ENCODE measurements around the gene AGMAT.

DNA sequence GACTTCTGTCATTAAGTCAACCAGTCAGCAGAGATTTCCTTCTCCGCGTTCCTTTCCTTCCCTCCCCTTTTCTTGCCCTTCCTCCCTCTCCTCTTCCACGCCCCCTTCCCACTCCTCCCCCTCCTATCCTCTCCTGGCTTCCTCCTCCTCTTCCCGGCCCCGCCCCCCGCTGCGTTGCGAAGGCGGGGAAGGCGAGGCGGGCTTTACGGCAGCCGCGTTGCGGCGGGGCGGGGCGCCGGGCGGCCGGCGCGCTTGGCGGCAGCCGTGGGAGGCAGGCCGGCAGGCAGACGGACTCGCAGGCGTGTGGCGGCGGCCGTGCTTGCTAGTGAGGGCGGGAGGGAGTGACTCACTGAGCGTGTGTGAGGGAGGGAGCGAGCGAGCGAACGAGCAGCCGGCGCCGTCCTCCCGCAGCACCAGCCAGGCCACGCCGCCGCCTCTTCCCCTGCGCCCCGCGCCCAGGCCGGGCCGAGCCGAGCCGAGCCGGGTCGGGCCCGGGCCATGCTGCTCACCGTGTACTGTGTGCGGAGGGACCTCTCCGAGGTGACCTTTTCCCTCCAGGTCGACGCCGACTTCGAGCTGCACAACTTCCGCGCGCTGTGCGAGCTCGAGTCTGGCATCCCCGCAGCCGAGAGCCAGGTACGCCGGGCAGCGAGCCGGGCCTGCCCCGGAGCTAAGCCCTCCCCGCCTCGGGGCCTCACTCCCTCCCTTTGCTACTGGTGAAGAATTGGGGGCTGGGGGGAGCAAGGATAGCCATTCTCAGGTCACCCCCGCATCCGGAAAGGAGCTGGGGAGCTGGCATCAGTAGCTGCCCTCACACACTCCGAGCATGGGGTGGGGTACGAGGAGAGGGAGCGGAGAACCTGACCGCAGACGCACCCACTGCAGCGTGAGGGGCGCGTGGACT lies 32.6 kb upstream of the AGMAT start, which contains the start of gene DDI2:
- TF ChIP-seq CTCF (IDR thresholded peaks at IDR 0.05) (peak in 2 of 4 experiments; percentile 7 to 22), POLR2AphosphoS5 (IDR thresholded peaks at IDR 0.05) (peak; percentile 95)

Measured in prostate gland (tissue), 2 donors.